Activated CD4-positive, alpha-beta T cell treated with anti-CD3 and anti-CD28 coated beads, Interleukin-10, Interleukin-2, amounts not matched to agents 100 ng/mL and 50 ng/mL, durations not matched to agents 16 hours and 8 hours (primary cell): ENCODE measurements around the gene HIBCH.

Experiments used
- DNase-seq: peaks from one replicate; pipeline ENCODE4 v3.0.0-alpha.2; 2020

The HIBCH gene

GRCh38 chr2:190221429-190221828, 98.2 kb downstream of the HIBCH start:
- no peak for DNase-seq

GRCh38 chr2:190219186-190219585, 100.4 kb downstream of the HIBCH start:
- no peak for DNase-seq

- no peak for DNase-seq
Measured at GRCh38 chr2:190217616-190218015, 102.0 kb downstream of the HIBCH start.

GRCh38 chr2:190216829-190217228, 102.8 kb downstream of the HIBCH start:
- no peak for DNase-seq

GRCh38 chr2:190215620-190216019, 104.0 kb downstream of the HIBCH start:
- no peak for DNase-seq

- no peak for DNase-seq
Measured at GRCh38 chr2:190214426-190215194, 105.0 kb downstream of the HIBCH start.

GRCh38 chr2:190213441-190214335, 105.9 kb downstream of the HIBCH start:
- DNase-seq = no peak

- DNase-seq = no peak
Measured at GRCh38 chr2:190210471-190210870, 109.2 kb downstream of the HIBCH start.

- DNase-seq = no peak
Measured at GRCh38 chr2:190209559-190209958, 110.1 kb downstream of the HIBCH start.

- no peak for DNase-seq
Measured at GRCh38 chr2:190207930-190208329, 111.7 kb downstream of the HIBCH start.

GRCh38 chr2:190205657-190206056, 114.0 kb downstream of the HIBCH start:
- DNase-seq = no peak

GRCh38 chr2:190202604-190203003, 117.0 kb downstream of the HIBCH start:
- no peak for DNase-seq

- DNase-seq = no peak
Measured at GRCh38 chr2:190202018-190202417, 117.6 kb downstream of the HIBCH start.

- no peak for DNase-seq
Measured at GRCh38 chr2:190200603-190201002, 119.0 kb downstream of the HIBCH start.

- DNase-seq = no peak
Measured at GRCh38 chr2:190199530-190199929, 120.1 kb downstream of the HIBCH start.

- DNase-seq = no peak
Measured at GRCh38 chr2:190199109-190199508, 120.5 kb downstream of the HIBCH start.

GRCh38 chr2:190197143-190197720, 122.4 kb downstream of the HIBCH start:
- DNase-seq = no peak

- no peak for DNase-seq
Measured at GRCh38 chr2:190190507-190191162, 129.0 kb downstream of the HIBCH start.

- no peak for DNase-seq
Measured at GRCh38 chr2:190188289-190188688, 131.3 kb downstream of the HIBCH start.

GRCh38 chr2:190186238-190186637, 133.4 kb downstream of the HIBCH start:
- no peak for DNase-seq

- no peak for DNase-seq
Measured at GRCh38 chr2:190185380-190185779, 134.2 kb downstream of the HIBCH start.

- no peak for DNase-seq
Measured at GRCh38 chr2:190184460-190184859, 135.2 kb downstream of the HIBCH start.

- DNase-seq = no peak
Measured at GRCh38 chr2:190183539-190183938, 136.1 kb downstream of the HIBCH start.
